Measurements from ENCODE around the gene SOX18. TPM values are rescaled to one million over a fixed set of nuclear protein-coding genes. Genes with fewer than 3 reads are reported as not detected.

Gene SOX18
- total and polyA plus RNA-seq, 2 of the 4 experiments (the other 2 are of a cell fraction) = not detected

DNA sequence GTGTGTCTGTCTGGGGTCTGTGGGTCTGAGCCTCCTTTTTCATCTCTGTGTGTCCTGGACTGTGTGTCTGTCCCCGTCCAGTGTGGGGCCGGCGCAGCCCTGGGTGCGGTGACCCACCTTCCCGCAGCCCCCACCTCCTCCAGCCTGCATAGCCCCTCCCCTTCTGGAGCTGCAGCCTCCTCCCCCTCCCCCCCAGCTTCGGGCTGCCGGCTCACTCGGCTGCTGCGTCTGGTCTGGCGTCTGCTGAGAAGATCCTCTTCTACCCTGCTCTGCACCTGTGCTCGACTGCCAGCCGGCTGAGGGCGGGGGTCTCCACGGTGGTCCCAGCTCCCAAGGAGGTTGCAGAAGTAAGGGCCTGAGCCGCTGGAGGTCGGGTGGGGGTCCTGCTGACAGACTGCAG is 42.3 kb upstream of the SOX18 start:
- dilution Hi-C loops (cut with HindIII; ENCODE audit: low sequenced_read_pairs, unreplicated experiment) = no loop called here
- no CpG with 5 or more reads among the region's 16 CpGs for WGBS, 2 experiments (ENCODE audit: extremely low coverage in 2 of 2, insufficient read length in 1 of 2)
- Histone ChIP-seq H4K5ac (ENCODE audit: low read depth, low read length) (no peak overlapping the region), H3K14ac (replicated peaks; ENCODE audit: low read depth, low read length) (no peak overlapping the region), H3K4ac (ENCODE audit: low read depth, low read length) (no peak overlapping the region), H3K27ac (ENCODE audit: insufficient read depth, low read length) (no peak overlapping the region), H4K20me1 (ENCODE audit: insufficient read depth, low read length) (0 out of 2 replicates have a peak, but pooled peaks cover 4% of the 10 kb centered on the region), H2BK5ac (ENCODE audit: low read depth, low read length, poor library complexity, severe bottlenecking) (no peak overlapping the region), H3K9ac (ENCODE audit: low read depth, low read length) (no peak overlapping the region), H3K23ac (ENCODE audit: low read depth, low read length) (no peak overlapping the region), H4K8ac (ENCODE audit: low read depth in 2 of 2, low read length in 2 of 2) (no peak overlapping the region), H2AK5ac (ENCODE audit: low read depth, low read length) (no peak overlapping the region), H3K79me1 (ENCODE audit: low read depth in 1 of 2, low read length in 2 of 2) (no peaks in the 10 kb centered on the region), H2AK9ac (replicated peaks; ENCODE audit: low read depth, low read length, poor library complexity) (no peak overlapping the region), H3K4me1 (ENCODE audit: control insufficient read depth, insufficient read depth, low read length) (no peaks in the 10 kb centered on the region), H3K56ac (ENCODE audit: extremely low read depth, insufficient read depth, low read length) (no peak overlapping the region), H2AFZ (replicated peaks; ENCODE audit: low read length, poor library complexity) (no peak overlapping the region), H2BK120ac (ENCODE audit: low read depth, low read length) (no peak overlapping the region), H2BK15ac (ENCODE audit: low read depth, low read length) (no peak overlapping the region), H3K9me1 (ENCODE audit: insufficient read depth, low read length) (no peaks in the 10 kb centered on the region), H2BK20ac (ENCODE audit: low read depth, low read length) (no peak overlapping the region), H3K18ac (ENCODE audit: low read depth, low read length) (no peak overlapping the region), H3K4me3 (ENCODE audit: insufficient read depth, low read depth, low read length) (no peak overlapping the region), H4K91ac (ENCODE audit: insufficient read depth, low read depth, low read length) (no peak overlapping the region), H3K36me3 (ENCODE audit: control insufficient read depth, insufficient read depth, low read length) (no peaks in the 10 kb centered on the region), H3K9me3 (ENCODE audit: control insufficient read depth, insufficient read depth, low read length) (peaks cover 5% of the 10 kb centered on the region; the same call in 1 of the 2 replicates), H3K27me3 (ENCODE audit: control insufficient read depth, insufficient read depth, low read length) (peaks cover 29% of the 10 kb centered on the region), H3K4me2 (ENCODE audit: low read depth, low read length) (no peak overlapping the region)
- in situ Hi-C loops (cut with MboI; ENCODE audit: low sequenced_read_pairs) = no loop called here
- TF ChIP-seq NFE2L2 (IDR thresholded peaks at IDR 0.05; ENCODE audit: low read depth, low read length) (no peak), BHLHE40 (IDR thresholded peaks at IDR 0.05; ENCODE audit: low read depth, low read length) (no peak), CEBPB (IDR thresholded peaks at IDR 0.05; ENCODE audit: low read depth, low read length) (no peak), RAD21 (IDR thresholded peaks at IDR 0.05; ENCODE audit: low read length) (no peak), FOS (IDR thresholded peaks at IDR 0.05; ENCODE audit: low read depth, low read length) (no peak), MXI1 (IDR thresholded peaks at IDR 0.05; ENCODE audit: borderline replicate concordance, low read depth, low read length) (no peak), RFX5 (IDR thresholded peaks at IDR 0.05; ENCODE audit: low read depth, low read length) (no peak), MAFK (IDR thresholded peaks at IDR 0.05; ENCODE audit: low read depth, low read length) (no peak), SMC3 (IDR thresholded peaks at IDR 0.05; ENCODE audit: low read depth, low read length) (no peak), RCOR1 (IDR thresholded peaks at IDR 0.05; ENCODE audit: insufficient replicate concordance, low read length) (no peak), CHD1 (IDR thresholded peaks at IDR 0.05; ENCODE audit: low read depth, low read length) (no peak)
- TF ChIP-seq, protein P1, sequence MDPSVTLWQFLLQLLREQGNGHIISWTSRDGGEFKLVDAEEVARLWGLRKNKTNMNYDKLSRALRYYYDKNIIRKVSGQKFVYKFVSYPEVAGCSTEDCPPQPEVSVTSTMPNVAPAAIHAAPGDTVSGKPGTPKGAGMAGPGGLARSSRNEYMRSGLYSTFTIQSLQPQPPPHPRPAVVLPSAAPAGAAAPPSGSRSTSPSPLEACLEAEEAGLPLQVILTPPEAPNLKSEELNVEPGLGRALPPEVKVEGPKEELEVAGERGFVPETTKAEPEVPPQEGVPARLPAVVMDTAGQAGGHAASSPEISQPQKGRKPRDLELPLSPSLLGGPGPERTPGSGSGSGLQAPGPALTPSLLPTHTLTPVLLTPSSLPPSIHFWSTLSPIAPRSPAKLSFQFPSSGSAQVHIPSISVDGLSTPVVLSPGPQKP (IDR thresholded peaks at IDR 0.05; ENCODE audit: borderline replicate concordance, low read depth, low read length) = no peak
- ATAC-seq (ENCODE audit: low read depth) = no peak
- BruUV-seq (replicated peaks) = no TSS peak
- ChIA-PET POLR2A (ENCODE audit: unreplicated experiment) (no interaction called here), CTCF (no interaction called here)
- no peak for DNase-seq
- intact Hi-C loops (cut with micrococcal nuclease) = no loop called here
